Dendritic cell treated with granulocyte-macrophage colony-stimulating factor and Interleukin-4, amounts not matched to agents 40 ng/mL and 50 ng/mL, for 4 days (primary cell): Measurements from ENCODE around the gene CATSPERE.
A peak's percentile ranks its signal among the peaks of the same experiment; 100 is the strongest.
"Not testable (repeated sequence)": the region's sequence is repeated elsewhere in the genome, so short reads cannot be mapped to it uniquely, and the experiment has no call there.

Experiments used
- H3K27ac Mint-ChIP-seq: one replicate; pipeline ENCODE4 v1.8.0; 2022; ENCODE audit warnings: mild to moderate bottlenecking, mixed read lengths
- H3K27me3 Mint-ChIP-seq: one replicate; pipeline ENCODE4 v1.8.0; 2022; ENCODE audit warnings: mild to moderate bottlenecking, mixed read lengths
- H3K36me3 Mint-ChIP-seq: one replicate; pipeline ENCODE4 v1.8.0; 2022; ENCODE audit warnings: low read depth, mixed read lengths
- H3K4me1 Mint-ChIP-seq: one replicate; pipeline ENCODE4 v1.8.0; 2022; ENCODE audit warnings: low read depth, mixed read lengths
- H3K4me3 Mint-ChIP-seq: one replicate; pipeline ENCODE4 v1.8.0; 2022; ENCODE audit warnings: mild to moderate bottlenecking, moderate library complexity, mixed read lengths
- H3K9me3 Mint-ChIP-seq: one replicate; pipeline ENCODE4 v1.8.0; 2022; ENCODE audit warnings: mixed read lengths
- intact Hi-C: fragments of 100-400 bp; cut with micrococcal nuclease; formaldehyde crosslinking; loops from one replicate; pipeline ENCODE4 v1.15.0; 2022

The CATSPERE gene

DNA sequence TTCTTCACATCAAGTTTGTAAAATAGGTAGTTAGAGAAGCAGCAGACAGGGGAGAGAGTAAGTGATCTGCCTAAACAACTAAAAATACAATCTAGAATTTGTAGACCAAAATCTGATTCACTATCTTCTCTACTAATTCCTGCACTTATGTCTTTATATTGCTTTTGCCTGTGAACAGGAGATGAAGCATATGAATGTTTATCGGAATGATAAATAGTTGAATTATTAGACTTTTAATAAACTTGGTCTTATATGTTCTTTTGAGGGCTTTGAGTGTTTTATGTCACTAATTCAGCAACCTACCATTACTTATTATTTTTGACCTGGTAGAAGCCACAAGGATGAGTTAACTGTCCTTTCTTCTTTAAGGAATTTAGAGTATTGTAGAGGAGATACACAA is 194.1 kb downstream of the CATSPERE start:
- peaks cover 31% of the 10 kb centered on the region for H3K4me1 Mint-ChIP-seq
- H3K9me3 Mint-ChIP-seq, result no peaks in the 10 kb centered on the region
- intact Hi-C loops, result loop anchor here (10.0 kb wide), 1 partner anchor 180 kb away; the partner anchor contains the start of gene COX20

GRCh38 chr1:244657421-244657820 is 196.3 kb downstream of the CATSPERE start:
- peaks cover 46% of the 10 kb centered on the region for H3K36me3 Mint-ChIP-seq
- intact Hi-C loops, result loop anchor here (10.0 kb wide), 1 partner anchor 177 kb away; the partner anchor contains the start of gene COX20
- H3K9me3 Mint-ChIP-seq, result no peaks in the 10 kb centered on the region
- no peaks in the 10 kb centered on the region for H3K27me3 Mint-ChIP-seq
- H3K4me3 Mint-ChIP-seq, result no peak overlapping the region
- peaks cover 23% of the 10 kb centered on the region for H3K4me1 Mint-ChIP-seq
- peak overlapping the region; percentile 7 for H3K27ac Mint-ChIP-seq

More for the DNA sequence above, 194.1 kb downstream of the CATSPERE start:
- Mint-ChIP-seq H3K36me3 (peaks cover 37% of the 10 kb centered on the region), H3K27me3 (peaks cover 4% of the 10 kb centered on the region), H3K4me3 (no peak overlapping the region), H3K27ac (no peak overlapping the region)

GRCh38 chr1:244659694-244660093 is 198.6 kb downstream of the CATSPERE start:
- H3K9me3 Mint-ChIP-seq, result no peaks in the 10 kb centered on the region
- intact Hi-C loops, result loop anchor here (10.0 kb wide), 1 partner anchor 175 kb away; the partner anchor contains the start of gene COX20
- H3K36me3 Mint-ChIP-seq, result peaks cover 46% of the 10 kb centered on the region
- peaks cover 29% of the 10 kb centered on the region for H3K4me1 Mint-ChIP-seq
- no peak overlapping the region for H3K4me3 Mint-ChIP-seq
- H3K27me3 Mint-ChIP-seq, result no peaks in the 10 kb centered on the region
- no peak overlapping the region for H3K27ac Mint-ChIP-seq

GRCh38 chr1:244660595-244660994 is 199.5 kb downstream of the CATSPERE start:
- Mint-ChIP-seq H3K27me3 (no peaks in the 10 kb centered on the region), H3K9me3 (no peaks in the 10 kb centered on the region), H3K36me3 (peaks cover 46% of the 10 kb centered on the region), H3K27ac (no peak overlapping the region), H3K4me1 (peaks cover 29% of the 10 kb centered on the region), H3K4me3 (no peak overlapping the region)
- intact Hi-C loops, result no loop called here

DNA sequence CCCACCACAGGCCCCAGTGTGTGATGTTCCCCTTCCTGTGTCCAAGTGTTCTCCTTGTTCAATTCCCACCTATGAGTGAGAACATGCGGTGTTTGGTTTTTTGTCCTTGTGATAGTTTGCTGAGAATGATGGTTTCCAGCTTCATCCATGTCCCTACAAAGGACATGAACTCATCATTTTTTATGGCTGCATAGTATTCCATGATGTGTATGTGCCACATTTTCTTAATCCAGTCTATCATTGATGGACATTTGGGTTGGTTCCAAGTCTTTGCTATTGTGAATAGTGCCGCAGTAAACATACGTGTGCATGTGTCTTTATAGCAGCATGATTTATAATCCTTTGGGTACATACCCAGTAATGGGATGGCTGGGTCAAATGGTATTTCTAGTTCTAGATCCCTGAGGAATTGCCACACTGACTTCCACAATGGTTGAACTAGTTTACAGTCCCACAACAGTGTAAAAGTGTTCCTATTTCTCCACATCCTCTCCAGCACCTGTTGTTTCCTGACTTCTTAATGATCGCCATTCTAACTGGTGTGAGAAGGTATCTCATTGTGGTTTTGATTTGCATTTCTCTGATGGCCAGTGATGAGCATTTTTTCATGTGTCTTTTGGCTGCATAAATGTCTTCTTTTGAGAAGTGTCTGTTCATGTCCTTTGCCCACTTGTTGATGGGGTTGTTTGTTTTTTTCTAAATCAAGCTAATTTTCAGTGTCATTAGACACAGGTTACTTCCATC is 200.7 kb downstream of the CATSPERE start:
- H3K4me3 Mint-ChIP-seq, H3K9me3 Mint-ChIP-seq, H3K27ac Mint-ChIP-seq, H3K27me3 Mint-ChIP-seq, intact Hi-C loops: not testable (repeated sequence)
- Mint-ChIP-seq H3K4me1 (peaks cover 27% of the 10 kb centered on the region), H3K36me3 (peaks cover 40% of the 10 kb centered on the region)

- Mint-ChIP-seq H3K27ac (no peak overlapping the region), H3K9me3 (no peaks in the 10 kb centered on the region), H3K4me1 (peaks cover 19% of the 10 kb centered on the region), H3K36me3 (peaks cover 31% of the 10 kb centered on the region), H3K4me3 (no peak overlapping the region), H3K27me3 (no peaks in the 10 kb centered on the region)
- intact Hi-C loops, result no loop called here
These were observed 201.5 kb downstream of the CATSPERE start for GRCh38 chr1:244662599-244662998.

DNA sequence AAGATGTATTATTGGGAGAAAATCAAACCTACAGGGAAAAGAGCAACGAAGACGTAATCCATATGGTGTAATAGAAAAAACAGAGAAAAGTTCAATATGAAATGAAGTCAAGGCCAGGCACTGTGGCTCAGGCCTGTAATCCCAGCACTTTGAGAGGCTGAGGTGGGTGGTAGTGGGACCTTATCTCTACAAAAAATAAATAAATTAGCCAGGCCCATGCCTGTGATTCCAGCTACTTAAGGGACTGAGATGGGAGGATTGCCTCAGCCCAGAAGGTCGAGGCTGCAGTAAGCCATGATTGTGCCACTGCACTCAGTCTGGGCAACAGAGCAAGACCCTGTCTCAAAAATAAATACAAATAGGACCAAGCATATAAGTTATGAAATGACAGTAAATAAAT is 203.3 kb downstream of the CATSPERE start:
- H3K27me3 Mint-ChIP-seq, result no peaks in the 10 kb centered on the region
- H3K27ac Mint-ChIP-seq, result no peak overlapping the region
- intact Hi-C loops, result no loop called here
- H3K36me3 Mint-ChIP-seq, result peaks cover 16% of the 10 kb centered on the region
- H3K4me1 Mint-ChIP-seq, result peaks cover 7% of the 10 kb centered on the region
- no peak overlapping the region for H3K4me3 Mint-ChIP-seq
- H3K9me3 Mint-ChIP-seq, result no peaks in the 10 kb centered on the region

DNA sequence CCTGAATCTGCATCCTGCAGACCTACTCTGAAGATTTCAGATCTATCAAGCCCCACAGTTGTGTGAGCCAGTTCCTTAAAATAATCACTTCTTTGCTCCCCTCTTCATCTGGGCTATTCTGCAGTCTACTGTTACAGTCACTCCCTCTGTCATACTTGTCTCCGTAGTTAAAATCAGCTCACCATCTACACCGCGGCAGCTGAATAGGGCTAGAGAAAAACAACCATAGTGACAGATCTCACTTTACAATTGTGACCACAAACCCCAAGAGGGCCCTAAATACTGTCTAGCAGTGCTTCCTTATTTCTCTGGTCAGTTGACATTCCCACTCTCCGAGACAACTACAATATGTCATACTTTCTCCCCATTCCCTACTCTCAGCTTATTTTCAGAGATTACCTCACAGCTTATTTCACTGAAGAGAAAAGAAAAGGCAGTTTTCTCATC is 204.7 kb downstream of the CATSPERE start:
- Mint-ChIP-seq H3K4me1 (peaks cover 7% of the 10 kb centered on the region), H3K27me3 (no peaks in the 10 kb centered on the region), H3K4me3 (no peak overlapping the region), H3K36me3 (peaks cover 4% of the 10 kb centered on the region), H3K27ac (no peak overlapping the region), H3K9me3 (no peaks in the 10 kb centered on the region)
- intact Hi-C loops, result no loop called here

DNA sequence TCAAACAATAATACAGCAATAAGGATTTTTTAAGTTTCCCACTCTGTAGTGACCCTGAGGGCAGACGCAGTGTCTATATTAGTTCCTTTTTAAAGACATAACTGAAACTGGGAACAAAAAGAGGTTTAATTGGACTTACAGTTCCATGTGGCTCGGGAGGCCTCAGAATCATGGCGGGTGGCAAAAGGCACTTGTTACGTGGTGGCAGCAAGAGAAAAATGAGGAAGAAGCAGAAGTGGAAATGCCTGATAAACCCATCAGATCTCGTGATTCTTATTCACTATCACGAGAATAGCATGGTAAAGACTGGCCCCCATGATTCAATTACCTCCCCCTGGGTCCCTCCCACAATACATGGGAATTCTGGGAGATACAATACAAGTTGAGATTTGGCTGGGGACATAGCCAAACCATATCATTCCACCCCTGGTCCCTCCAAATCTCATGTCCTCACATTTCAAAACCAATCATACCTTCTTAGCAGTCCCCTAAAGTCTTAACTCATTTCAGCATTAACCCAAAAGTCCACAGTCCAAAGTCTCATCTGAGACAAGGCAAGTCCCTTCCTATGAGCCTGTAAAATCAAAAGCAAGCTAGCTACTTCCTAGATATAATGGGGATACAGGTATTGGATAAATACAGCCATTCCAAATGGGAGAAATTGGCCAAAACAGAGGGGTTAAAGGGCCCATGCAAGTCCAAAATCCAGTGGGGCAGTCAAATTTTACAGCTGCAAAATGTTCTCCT is 205.8 kb downstream of the CATSPERE start:
- H3K27ac Mint-ChIP-seq, H3K9me3 Mint-ChIP-seq, H3K27me3 Mint-ChIP-seq, H3K36me3 Mint-ChIP-seq, intact Hi-C loops, H3K4me3 Mint-ChIP-seq, H3K4me1 Mint-ChIP-seq: not testable (repeated sequence)

GRCh38 chr1:244667797-244668196 is 206.7 kb downstream of the CATSPERE start:
- peaks cover 14% of the 10 kb centered on the region for H3K36me3 Mint-ChIP-seq
- H3K4me1 Mint-ChIP-seq, result peaks cover 3% of the 10 kb centered on the region
- H3K9me3 Mint-ChIP-seq, result no peaks in the 10 kb centered on the region
- H3K27me3 Mint-ChIP-seq, result no peaks in the 10 kb centered on the region
- no peak overlapping the region for H3K4me3 Mint-ChIP-seq
- no peak overlapping the region for H3K27ac Mint-ChIP-seq
- intact Hi-C loops, result no loop called here

GRCh38 chr1:244672946-244673682 is 212.0 kb downstream of the CATSPERE start:
- intact Hi-C loops, result no loop called here
- Mint-ChIP-seq H3K27ac (no peak overlapping the region), H3K4me1 (no peaks in the 10 kb centered on the region), H3K27me3 (no peaks in the 10 kb centered on the region), H3K36me3 (peaks cover 21% of the 10 kb centered on the region), H3K4me3 (no peak overlapping the region), H3K9me3 (no peaks in the 10 kb centered on the region)

- intact Hi-C loops, result no loop called here
- Mint-ChIP-seq H3K36me3 (peaks cover 28% of the 10 kb centered on the region), H3K27ac (no peak overlapping the region), H3K4me1 (no peaks in the 10 kb centered on the region), H3K9me3 (no peaks in the 10 kb centered on the region), H3K27me3 (no peaks in the 10 kb centered on the region), H3K4me3 (no peak overlapping the region)
These were observed 213.4 kb downstream of the CATSPERE start for GRCh38 chr1:244674446-244674845.

- no peaks in the 10 kb centered on the region for H3K9me3 Mint-ChIP-seq
- no peak overlapping the region for H3K27ac Mint-ChIP-seq
- peaks cover 35% of the 10 kb centered on the region for H3K36me3 Mint-ChIP-seq
- no peaks in the 10 kb centered on the region for H3K4me1 Mint-ChIP-seq
- H3K27me3 Mint-ChIP-seq, result no peaks in the 10 kb centered on the region
- no peak overlapping the region for H3K4me3 Mint-ChIP-seq
- intact Hi-C loops, result no loop called here
These were observed 214.1 kb downstream of the CATSPERE start for GRCh38 chr1:244675167-244675566.

DNA sequence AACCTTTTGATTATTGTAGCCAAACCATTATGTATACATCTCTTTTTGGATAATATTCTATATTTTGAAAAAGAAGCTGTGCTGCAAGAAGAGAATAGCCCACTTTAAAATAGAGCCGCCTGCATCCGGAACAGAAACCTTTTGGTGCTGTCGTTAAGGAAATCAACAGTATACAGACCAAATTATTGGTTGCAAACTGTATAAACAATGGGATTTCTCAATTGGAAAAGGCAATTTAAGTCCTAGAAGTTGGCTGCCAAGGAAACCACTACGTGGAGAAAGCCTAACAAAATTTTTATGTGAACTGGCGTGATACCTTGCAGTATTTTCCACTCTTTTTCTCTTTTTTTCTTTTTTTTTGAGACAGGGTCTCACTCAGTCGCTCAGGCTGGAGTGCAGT is 217.6 kb downstream of the CATSPERE start:
- intact Hi-C loops, result no loop called here
- peaks cover 46% of the 10 kb centered on the region for H3K36me3 Mint-ChIP-seq

More for the DNA sequence above, 217.6 kb downstream of the CATSPERE start:
- peaks cover 15% of the 10 kb centered on the region for H3K4me1 Mint-ChIP-seq
- H3K27me3 Mint-ChIP-seq, result no peaks in the 10 kb centered on the region
- H3K4me3 Mint-ChIP-seq, result no peak overlapping the region
- H3K9me3 Mint-ChIP-seq, result peaks cover 12% of the 10 kb centered on the region
- H3K27ac Mint-ChIP-seq, result no peak overlapping the region
